Activated B cell treated with CpG ODN at 0.5 μM for 24 hours (primary cell): Measurements from ENCODE around the gene TSEN2. TPM values are rescaled to one million over a fixed set of nuclear protein-coding genes. Genes with fewer than 3 reads are reported as not detected.
"Not testable (repeated sequence)": the region's sequence is repeated elsewhere in the genome, so short reads cannot be mapped to it uniquely, and the experiment has no call there.

Experiments used
- ATAC-seq: fragments of 200-7000 bp; cut with Tn5 transposase; one replicate; pipeline ENCODE4 v1.10.0; 2021; ENCODE audit warnings: low read depth, mild to moderate bottlenecking, moderate library complexity
- CTCF ChIA-PET: fragments of 350-600 bp; sonication (Branson Sonifier 250); formaldehyde crosslinking; loops from one replicate; lab custom pipeline; 2021; ENCODE audit warnings: antibody characterized with exemption; lab: Charles Lee
- POLR2A ChIA-PET: fragments of 350-600 bp; sonication (Branson Sonifier 250); formaldehyde crosslinking; loops from one replicate; lab custom pipeline; 2021; ENCODE audit warnings: antibody characterized with exemption; lab: Charles Lee
- DNase-seq: peaks from one replicate; pipeline ENCODE4 v3.0.0; 2022
- H3K27ac Mint-ChIP-seq: one replicate; pipeline ENCODE4 v1.8.0; 2020; ENCODE audit warnings: mixed read lengths
- H3K27me3 Mint-ChIP-seq: one replicate; pipeline ENCODE4 v1.8.0; 2021; ENCODE audit warnings: mixed read lengths
- H3K36me3 Mint-ChIP-seq: one replicate; pipeline ENCODE4 v1.8.0; 2021; ENCODE audit warnings: low read depth, mixed read lengths
- H3K4me1 Mint-ChIP-seq: one replicate; pipeline ENCODE4 v1.8.0; 2021; ENCODE audit warnings: mixed read lengths
- H3K4me3 Mint-ChIP-seq: one replicate; pipeline ENCODE4 v1.8.0; 2020; ENCODE audit warnings: mild to moderate bottlenecking, mixed read lengths
- H3K9me3 Mint-ChIP-seq: one replicate; pipeline ENCODE4 v1.8.0; 2020; ENCODE audit warnings: mixed read lengths
- CTCF ChIP-seq: fragments of 200-600 bp; IDR thresholded peaks from one replicate; pipeline ENCODE4 v1.8.0; 2022; ENCODE audit warnings: antibody characterized with exemption, mild to moderate bottlenecking
- intact Hi-C: fragments of 100-400 bp; cut with micrococcal nuclease; formaldehyde crosslinking; loops from one replicate; pipeline ENCODE4 v1.15.1; 2024
- total RNA-seq: library from RNA; stranded (reverse); gene quantifications from 2 replicates; pipeline ENCODE4 v1.2.3, GENCODE V29; 2022

TSEN2 gene
- total RNA-seq, 1 donor from 2014 or later = 17.4 TPM

DNA sequence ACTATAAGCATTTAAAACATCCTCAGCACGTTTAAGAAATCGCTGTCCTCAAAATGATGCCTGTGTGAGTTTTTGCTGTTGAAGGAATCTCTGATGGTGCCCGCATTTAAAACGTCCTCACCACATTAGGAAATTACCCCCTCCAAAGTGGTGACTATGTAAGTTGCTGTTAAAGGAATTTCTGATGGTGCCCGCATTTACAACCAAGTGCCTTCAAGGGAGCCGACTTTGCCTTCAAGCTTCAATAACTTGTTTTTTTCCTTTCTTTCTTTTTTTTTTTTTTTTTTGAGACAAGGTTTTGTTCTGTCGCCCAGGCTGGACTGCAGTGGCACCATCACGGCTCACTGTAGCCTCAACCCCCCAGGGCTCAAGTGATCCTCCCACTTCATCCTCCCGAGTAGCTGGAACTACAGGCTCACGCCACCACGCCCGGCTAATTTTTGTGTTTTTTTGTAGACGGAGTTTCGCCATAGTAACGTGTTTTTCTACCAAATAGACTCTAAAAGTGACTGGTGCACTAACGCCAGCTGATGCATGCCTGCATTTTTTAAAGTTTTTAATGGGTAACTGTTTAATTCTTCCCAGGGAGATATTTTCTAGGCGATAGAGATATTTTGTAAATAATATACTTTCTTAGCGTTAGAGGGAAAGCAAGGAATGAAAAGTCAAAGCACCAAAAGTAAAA, 19.0 kb upstream of the TSEN2 start:
- DNase-seq (no peak), ATAC-seq (no peak)
- H3K4me3 Mint-ChIP-seq = no peak overlapping the region
- CTCF ChIA-PET = no interaction called here
- POLR2A ChIA-PET = no interaction called here
- no peaks in the 10 kb centered on the region for H3K9me3 Mint-ChIP-seq
- H3K4me1 Mint-ChIP-seq = no peaks in the 10 kb centered on the region
- H3K36me3 Mint-ChIP-seq = no peaks in the 10 kb centered on the region
- intact Hi-C loops = no loop called here
- no peak for TF ChIP-seq CTCF
- H3K27me3 Mint-ChIP-seq = no peaks in the 10 kb centered on the region
- no peak overlapping the region for H3K27ac Mint-ChIP-seq

GRCh38 chr3:12465836-12466225, 18.4 kb upstream of the TSEN2 start:
- H3K9me3 Mint-ChIP-seq = no peaks in the 10 kb centered on the region
- ChIA-PET CTCF (no interaction called here), POLR2A (no interaction called here)
- no peaks in the 10 kb centered on the region for H3K36me3 Mint-ChIP-seq
- no peak overlapping the region for H3K27ac Mint-ChIP-seq
- H3K4me3 Mint-ChIP-seq = no peak overlapping the region
- TF ChIP-seq CTCF = no peak
- H3K27me3 Mint-ChIP-seq = no peaks in the 10 kb centered on the region
- intact Hi-C loops = no loop called here
- no peaks in the 10 kb centered on the region for H3K4me1 Mint-ChIP-seq
- DNase-seq (no peak), ATAC-seq (no peak)

- Mint-ChIP-seq H3K4me3 (no peak overlapping the region), H3K36me3 (no peaks in the 10 kb centered on the region), H3K4me1 (peaks cover 3% of the 10 kb centered on the region), H3K27me3 (peaks cover 2% of the 10 kb centered on the region), H3K9me3 (no peaks in the 10 kb centered on the region), H3K27ac (no peak overlapping the region)
- intact Hi-C loops = no loop called here
- CTCF ChIA-PET = no interaction called here
- no peak for DNase-seq
- POLR2A ChIA-PET = no interaction called here
- no peak for ATAC-seq
- no peak for TF ChIP-seq CTCF
Measured at GRCh38 chr3:12467746-12468145, 16.5 kb upstream of the TSEN2 start.

GRCh38 chr3:12468276-12468675, 16.0 kb upstream of the TSEN2 start:
- H3K9me3 Mint-ChIP-seq = no peaks in the 10 kb centered on the region
- TF ChIP-seq CTCF = no peak
- H3K4me3 Mint-ChIP-seq = no peak overlapping the region

GRCh38 chr3:12468757-12469156, 15.5 kb upstream of the TSEN2 start:
- Mint-ChIP-seq H3K27ac (no peak overlapping the region), H3K4me3 (no peak overlapping the region), H3K27me3 (peaks cover 2% of the 10 kb centered on the region), H3K36me3 (no peaks in the 10 kb centered on the region), H3K4me1 (peaks cover 3% of the 10 kb centered on the region), H3K9me3 (no peaks in the 10 kb centered on the region)
- DNase-seq (no peak), ATAC-seq (no peak)
- TF ChIP-seq CTCF = no peak
- POLR2A ChIA-PET = no interaction called here
- intact Hi-C loops = no loop called here
- CTCF ChIA-PET = interaction anchor here (3.6 kb wide), 1 partner anchor 11 kb away, joined by 10 read pairs; no protein-coding TSS in a partner anchor

More at GRCh38 chr3:12468276-12468675, 16.0 kb upstream of the TSEN2 start:
- Mint-ChIP-seq H3K36me3 (no peaks in the 10 kb centered on the region), H3K27ac (no peak overlapping the region), H3K27me3 (peaks cover 2% of the 10 kb centered on the region), H3K4me1 (peaks cover 3% of the 10 kb centered on the region)
- ATAC-seq (no peak), DNase-seq (no peak)
- intact Hi-C loops = no loop called here
- ChIA-PET CTCF (interaction anchor here (3.6 kb wide), 1 partner anchor 12 kb away, joined by 10 read pairs; no protein-coding TSS in a partner anchor), POLR2A (no interaction called here)

- ATAC-seq, POLR2A ChIA-PET, H3K4me1 Mint-ChIP-seq, H3K36me3 Mint-ChIP-seq, H3K27me3 Mint-ChIP-seq, H3K4me3 Mint-ChIP-seq, H3K9me3 Mint-ChIP-seq, H3K27ac Mint-ChIP-seq, intact Hi-C loops, DNase-seq: not testable (repeated sequence)
- CTCF ChIA-PET = interaction anchor here (3.6 kb wide), 1 partner anchor 11 kb away, joined by 10 read pairs; no protein-coding TSS in a partner anchor
Measured at GRCh38 chr3:12469222-12469621, 15.1 kb upstream of the TSEN2 start.
